ENCODE results near the gene CACNA1D.

DNA sequence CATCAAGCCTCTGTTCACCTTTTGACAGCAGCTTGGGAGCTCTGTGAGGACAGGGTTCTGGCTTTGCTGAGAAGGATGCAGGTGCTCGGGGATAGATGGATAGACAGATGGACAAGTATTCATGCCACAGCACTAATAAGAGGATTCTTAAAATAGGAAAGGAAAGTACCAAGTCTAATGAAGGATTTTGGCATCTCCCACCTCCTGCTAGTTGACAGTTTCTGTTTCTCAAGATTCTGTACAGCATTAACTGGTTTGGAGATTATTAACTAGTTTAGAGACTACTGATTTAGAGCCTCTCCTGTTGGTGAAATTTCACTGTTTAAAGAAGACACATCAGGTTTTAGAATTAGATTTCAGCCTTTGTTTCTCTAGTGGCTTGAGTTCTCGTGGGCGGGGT is 152.3 kb downstream of the CACNA1D start:
- no peak for TF ChIP-seq POLR2A (IDR thresholded peaks at IDR 0.05)
- TF ChIP-seq, protein P1, sequence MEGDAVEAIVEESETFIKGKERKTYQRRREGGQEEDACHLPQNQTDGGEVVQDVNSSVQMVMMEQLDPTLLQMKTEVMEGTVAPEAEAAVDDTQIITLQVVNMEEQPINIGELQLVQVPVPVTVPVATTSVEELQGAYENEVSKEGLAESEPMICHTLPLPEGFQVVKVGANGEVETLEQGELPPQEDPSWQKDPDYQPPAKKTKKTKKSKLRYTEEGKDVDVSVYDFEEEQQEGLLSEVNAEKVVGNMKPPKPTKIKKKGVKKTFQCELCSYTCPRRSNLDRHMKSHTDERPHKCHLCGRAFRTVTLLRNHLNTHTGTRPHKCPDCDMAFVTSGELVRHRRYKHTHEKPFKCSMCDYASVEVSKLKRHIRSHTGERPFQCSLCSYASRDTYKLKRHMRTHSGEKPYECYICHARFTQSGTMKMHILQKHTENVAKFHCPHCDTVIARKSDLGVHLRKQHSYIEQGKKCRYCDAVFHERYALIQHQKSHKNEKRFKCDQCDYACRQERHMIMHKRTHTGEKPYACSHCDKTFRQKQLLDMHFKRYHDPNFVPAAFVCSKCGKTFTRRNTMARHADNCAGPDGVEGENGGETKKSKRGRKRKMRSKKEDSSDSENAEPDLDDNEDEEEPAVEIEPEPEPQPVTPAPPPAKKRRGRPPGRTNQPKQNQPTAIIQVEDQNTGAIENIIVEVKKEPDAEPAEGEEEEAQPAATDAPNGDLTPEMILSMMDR (IDR thresholded peaks at IDR 0.05) = no peak
